ENCODE data around the gene PDXDC1.
A peak's percentile ranks its signal among the peaks of the same experiment; 100 is the strongest.
"Not testable (repeated sequence)": the region's sequence is repeated elsewhere in the genome, so short reads cannot be mapped to it uniquely, and the experiment has no call there.

PDXDC1 gene

GRCh38 chr16:15154650-15155562, 180.1 kb downstream of the PDXDC1 start:
- not testable (repeated sequence) for H3K27me3 ChIP-seq, H3K36me3 ChIP-seq
- peak overlapping the region; percentile 36 to 39 for H3K4me3 ChIP-seq (ENCODE audit: low read depth in 1 of 2, low read length in 1 of 2)

GRCh38 chr16:15157644-15158043, 182.8 kb downstream of the PDXDC1 start:
- H3K4me1 ChIP-seq (ENCODE audit: control insufficient read depth in 1 of 2, insufficient read depth in 1 of 2, low read depth in 1 of 2, low read length in 1 of 2); H3K4me3 ChIP-seq (ENCODE audit: low read depth in 1 of 2, low read length in 1 of 2); H3K27me3 ChIP-seq; H3K9me3 ChIP-seq; H3K36me3 ChIP-seq; H3K27ac ChIP-seq: not testable (repeated sequence)

More at GRCh38 chr16:15154650-15155562, 180.1 kb downstream of the PDXDC1 start:
- not testable (repeated sequence) for H3K4me1 ChIP-seq (ENCODE audit: control insufficient read depth in 1 of 2, insufficient read depth in 1 of 2, low read depth in 1 of 2, low read length in 1 of 2); H3K9me3 ChIP-seq; H3K27ac ChIP-seq

GRCh38 chr16:15159671-15160070, 184.8 kb downstream of the PDXDC1 start:
- H3K27me3 ChIP-seq; H3K27ac ChIP-seq; H3K4me3 ChIP-seq (ENCODE audit: low read depth in 1 of 2, low read length in 1 of 2); H3K36me3 ChIP-seq; H3K9me3 ChIP-seq; H3K4me1 ChIP-seq (ENCODE audit: control insufficient read depth in 1 of 2, insufficient read depth in 1 of 2, low read depth in 1 of 2, low read length in 1 of 2): not testable (repeated sequence)

DNA sequence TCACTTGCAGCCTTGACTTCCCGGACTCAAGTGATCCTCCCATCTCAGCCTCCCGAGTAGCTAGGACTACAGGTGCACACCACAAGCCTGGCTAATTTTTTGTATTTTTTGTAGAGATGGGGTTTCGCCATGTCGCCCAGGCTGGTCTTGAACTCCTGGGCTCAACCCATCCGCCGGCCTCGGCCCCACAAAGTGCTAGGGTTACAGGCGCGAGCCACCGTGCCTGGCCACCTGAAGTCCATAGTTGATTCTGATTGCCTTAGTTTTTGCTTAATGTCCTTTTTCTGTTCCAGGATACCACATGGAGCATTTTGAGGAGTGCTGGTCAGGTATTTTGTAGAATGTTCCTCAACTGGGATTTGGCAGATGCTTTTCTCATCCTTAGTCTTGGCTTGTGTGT, 185.7 kb downstream of the PDXDC1 start:
- H3K9me3 ChIP-seq; H3K27ac ChIP-seq; H3K4me3 ChIP-seq (ENCODE audit: low read depth in 1 of 2, low read length in 1 of 2); H3K4me1 ChIP-seq (ENCODE audit: control insufficient read depth in 1 of 2, insufficient read depth in 1 of 2, low read depth in 1 of 2, low read length in 1 of 2); H3K27me3 ChIP-seq; H3K36me3 ChIP-seq: not testable (repeated sequence)

DNA sequence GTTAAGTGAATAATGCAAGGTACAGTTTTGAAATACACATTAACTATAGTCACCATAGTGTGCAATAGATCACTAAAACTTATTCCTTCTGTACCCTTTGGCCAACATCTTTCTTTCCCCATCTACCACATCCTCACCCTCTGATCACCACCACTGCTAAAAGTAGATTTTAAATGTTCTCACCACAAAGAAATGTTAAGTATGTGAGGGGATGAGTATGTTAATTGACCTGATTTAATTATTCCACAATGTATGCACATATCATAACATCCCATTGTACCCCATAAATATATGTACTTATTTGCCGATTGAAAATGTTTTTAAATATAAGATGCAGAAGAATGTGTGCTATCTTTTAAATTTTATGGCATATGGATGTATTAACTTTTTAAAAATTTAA, 188.2 kb downstream of the PDXDC1 start:
- H3K4me3 ChIP-seq (ENCODE audit: low read depth in 1 of 2, low read length in 1 of 2); H3K4me1 ChIP-seq (ENCODE audit: control insufficient read depth in 1 of 2, insufficient read depth in 1 of 2, low read depth in 1 of 2, low read length in 1 of 2); H3K9me3 ChIP-seq; H3K27ac ChIP-seq; H3K36me3 ChIP-seq: not testable (repeated sequence)
- H3K27me3 ChIP-seq: peaks cover 16% of the 10 kb centered on the region

DNA sequence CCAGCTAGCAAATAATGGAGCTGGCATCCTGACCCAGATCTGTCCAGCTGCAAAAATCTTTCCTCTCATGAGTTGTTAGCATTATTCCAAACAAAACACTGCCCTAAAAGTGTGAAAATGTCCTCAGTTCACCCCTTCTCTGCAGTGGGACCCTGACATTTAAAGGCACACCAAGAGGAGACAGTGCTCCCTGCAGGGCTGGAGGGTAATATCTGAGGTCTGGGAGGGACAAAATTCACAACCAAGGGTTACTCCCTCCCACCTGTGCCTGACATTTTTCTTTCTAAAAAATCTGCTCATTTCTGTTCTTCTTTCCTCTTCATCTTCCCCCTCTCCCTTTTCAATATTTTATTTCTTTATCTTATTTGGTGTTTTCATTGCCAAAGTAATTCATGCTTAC, 191.4 kb downstream of the PDXDC1 start:
- not testable (repeated sequence) for H3K27ac ChIP-seq; H3K9me3 ChIP-seq; H3K4me1 ChIP-seq (ENCODE audit: control insufficient read depth in 1 of 2, insufficient read depth in 1 of 2, low read depth in 1 of 2, low read length in 1 of 2); H3K4me3 ChIP-seq (ENCODE audit: low read depth in 1 of 2, low read length in 1 of 2); H3K36me3 ChIP-seq
- H3K27me3 ChIP-seq: peaks cover 23% of the 10 kb centered on the region

GRCh38 chr16:15168303-15168702, 193.5 kb downstream of the PDXDC1 start:
- H3K36me3 ChIP-seq; H3K4me1 ChIP-seq (ENCODE audit: control insufficient read depth in 1 of 2, insufficient read depth in 1 of 2, low read depth in 1 of 2, low read length in 1 of 2); H3K4me3 ChIP-seq (ENCODE audit: low read depth in 1 of 2, low read length in 1 of 2); H3K9me3 ChIP-seq; H3K27ac ChIP-seq: not testable (repeated sequence)
- peaks cover 16% of the 10 kb centered on the region for H3K27me3 ChIP-seq

DNA sequence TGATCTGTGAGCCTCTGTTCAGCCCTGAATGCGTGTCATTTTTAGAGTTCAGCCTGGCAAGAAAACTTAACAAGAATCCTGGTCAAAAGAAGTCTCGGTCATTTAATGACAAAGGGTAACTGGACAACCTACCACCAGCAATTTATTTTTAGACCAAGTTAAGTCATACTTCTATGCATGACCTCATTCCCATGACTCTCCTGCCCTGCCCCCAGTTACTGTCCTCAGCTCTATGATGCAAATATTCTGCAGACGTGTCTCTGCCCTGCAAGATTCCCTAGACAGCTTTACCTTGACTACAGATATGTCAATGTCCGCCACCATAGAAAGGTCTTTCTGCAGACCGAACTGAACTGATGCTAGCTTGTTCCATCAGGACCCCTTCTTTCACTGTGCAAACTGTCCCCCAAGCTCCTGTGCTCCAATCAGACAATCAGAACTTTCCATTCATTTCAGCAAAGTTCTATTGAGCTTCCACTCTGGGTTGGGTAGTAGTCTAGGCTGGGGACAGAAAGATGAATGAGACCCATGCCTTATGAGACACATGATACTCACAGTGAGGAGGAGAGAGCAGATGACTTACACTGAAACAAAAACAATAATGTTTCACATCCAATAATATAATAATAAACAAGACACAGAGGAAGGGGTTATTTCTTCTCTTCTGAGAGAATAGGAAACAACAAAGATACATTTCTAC, 194.3 kb downstream of the PDXDC1 start:
- H3K4me3 ChIP-seq (ENCODE audit: low read depth in 1 of 2, low read length in 1 of 2); H3K27ac ChIP-seq; H3K36me3 ChIP-seq; H3K4me1 ChIP-seq (ENCODE audit: control insufficient read depth in 1 of 2, insufficient read depth in 1 of 2, low read depth in 1 of 2, low read length in 1 of 2); H3K9me3 ChIP-seq: not testable (repeated sequence)
- H3K27me3 ChIP-seq: peaks cover 16% of the 10 kb centered on the region

- not testable (repeated sequence) for H3K27ac ChIP-seq; H3K4me1 ChIP-seq (ENCODE audit: control insufficient read depth in 1 of 2, insufficient read depth in 1 of 2, low read depth in 1 of 2, low read length in 1 of 2); H3K9me3 ChIP-seq; H3K36me3 ChIP-seq; H3K4me3 ChIP-seq (ENCODE audit: low read depth in 1 of 2, low read length in 1 of 2); H3K27me3 ChIP-seq
These were observed 205.1 kb downstream of the PDXDC1 start for GRCh38 chr16:15179909-15180308.

GRCh38 chr16:15180946-15181345, 206.1 kb downstream of the PDXDC1 start:
- H3K36me3 ChIP-seq; H3K9me3 ChIP-seq; H3K27me3 ChIP-seq; H3K27ac ChIP-seq; H3K4me1 ChIP-seq (ENCODE audit: control insufficient read depth in 1 of 2, insufficient read depth in 1 of 2, low read depth in 1 of 2, low read length in 1 of 2); H3K4me3 ChIP-seq (ENCODE audit: low read depth in 1 of 2, low read length in 1 of 2): not testable (repeated sequence)

GRCh38 chr16:15184000-15184399, 209.2 kb downstream of the PDXDC1 start:
- H3K27me3 ChIP-seq; H3K4me1 ChIP-seq (ENCODE audit: control insufficient read depth in 1 of 2, insufficient read depth in 1 of 2, low read depth in 1 of 2, low read length in 1 of 2); H3K9me3 ChIP-seq; H3K4me3 ChIP-seq (ENCODE audit: low read depth in 1 of 2, low read length in 1 of 2); H3K36me3 ChIP-seq; H3K27ac ChIP-seq: not testable (repeated sequence)
